Measurements from ENCODE around the gene KIF12.

- TF ChIP-seq CTCF (IDR thresholded peaks at IDR 0.05; ENCODE audit: insufficient read depth, low read depth, low read length) (no peak), EZH2 (IDR thresholded peaks at IDR 0.05; ENCODE audit: insufficient read depth, low read length) (no peak)
These were observed 22.4 kb upstream of the KIF12 start for GRCh38 chr9:114121227-114122135.

All from astrocyte (in vitro differentiated cells and primary cell).